T-cell (primary cell): ENCODE measurements around the gene GDF7. TPM values are rescaled to one million over a fixed set of nuclear protein-coding genes. Genes with fewer than 3 reads are reported as not detected.

Experiments
- ATAC-seq, 4 experiments: fragments of 200-7000 bp in 3 of 4; fragments of 150-1000 bp in 1 of 4; cut with Tn5 transposase; replicated peaks in 1 of 4; 1 replicate in 3 of 4; 2 replicates in 1 of 4; pipeline ENCODE4 v1.10.0; 2021; ENCODE audit warnings: moderate library complexity in 3 of 4, mild to moderate bottlenecking in 2 of 4, moderate number of reproducible peaks in 1 of 4
- CTCF ChIA-PET, 2 donors: fragments of 300-600 bp; sonication (Branson Sonifier 250); formaldehyde crosslinking; loops; one replicate each; lab custom pipeline; 2022; ENCODE audit warnings: antibody characterized with exemption in 2 of 2; lab: Charles Lee
- POLR2A ChIA-PET, 2 donors: fragments of 300-600 bp; sonication (Branson Sonifier 250); formaldehyde crosslinking; loops; one replicate each; lab custom pipeline; 2022; ENCODE audit warnings: antibody characterized with exemption in 2 of 2; lab: Charles Lee
- DNase-seq, 35 experiments: peaks; one replicate each; pipeline versions ENCODE4 v3.0.0 to v3.0.0-alpha.2; 2013 to 2023
- H3K27ac ChIP-seq: one replicate; pipeline ENCODE4 v1.5.1; 2013; ENCODE audit warnings: low read length
- H3K27me3 ChIP-seq, 2 experiments: replicated peaks in 1 of 2; 1 replicate in 1 of 2; 2 replicates in 1 of 2; pipeline versions ENCODE4 v1.6.1 to v1.7.0; 2013; ENCODE audit warnings: low read length in 1 of 2, mixed read lengths in 1 of 2; ENCODE audit not compliant: control insufficient read depth in 2 of 2, insufficient read depth in 2 of 2; ENCODE audit errors: extremely low read depth in 1 of 2
- H3K36me3 ChIP-seq, 2 donors: 1 replicate in 1 of 2; 2 replicates in 1 of 2; pipeline versions ENCODE4 v1.6.1 to v1.7.0; 2013; ENCODE audit warnings: low read length in 1 of 2; ENCODE audit not compliant: control insufficient read depth in 2 of 2, insufficient read depth in 1 of 2; ENCODE audit errors: extremely low read depth in 1 of 2
- H3K4me1 ChIP-seq, 2 experiments: 1 replicate in 1 of 2; 2 replicates in 1 of 2; pipeline versions ENCODE4 v1.6.1 to v1.7.0; 2013; ENCODE audit warnings: low read length in 2 of 2, mixed read lengths in 1 of 2; ENCODE audit not compliant: insufficient read depth in 2 of 2, control insufficient read depth in 1 of 2; ENCODE audit errors: extremely low read depth in 1 of 2
- H3K4me3 ChIP-seq, 2 donors: 1 replicate in 1 of 2; 2 replicates in 1 of 2; pipeline versions ENCODE4 v1.5.1 to v1.7.0; 2013; ENCODE audit warnings: mild to moderate bottlenecking in 2 of 2, low read length in 1 of 2, moderate library complexity in 1 of 2; ENCODE audit not compliant: control insufficient read depth in 1 of 2; ENCODE audit errors: extremely low read depth in 1 of 2
- H3K9me3 ChIP-seq: 2 replicates; pipeline ENCODE4 v1.7.0; 2013
- H3K27ac Mint-ChIP-seq, 2 donors: one replicate each; pipeline ENCODE4 v1.8.0; 2020 to 2021; ENCODE audit warnings: mild to moderate bottlenecking in 2 of 2, mixed read lengths in 2 of 2
- H3K27me3 Mint-ChIP-seq, 2 donors: one replicate each; pipeline ENCODE4 v1.8.0; 2021 to 2022; ENCODE audit warnings: mixed read lengths in 2 of 2
- H3K36me3 Mint-ChIP-seq: one replicate; pipeline ENCODE4 v1.8.0; 2021; ENCODE audit warnings: mixed read lengths
- H3K4me1 Mint-ChIP-seq, 3 donors: one replicate each; pipeline ENCODE4 v1.8.0; 2020 to 2022; ENCODE audit warnings: mixed read lengths in 3 of 3, mild to moderate bottlenecking in 1 of 3
- H3K4me3 Mint-ChIP-seq, 3 donors: one replicate each; pipeline ENCODE4 v1.8.0; 2020 to 2022; ENCODE audit warnings: mild to moderate bottlenecking in 3 of 3, mixed read lengths in 3 of 3, moderate library complexity in 3 of 3
- H3K9me3 Mint-ChIP-seq, 3 donors: one replicate each; pipeline ENCODE4 v1.8.0; 2020 to 2022; ENCODE audit warnings: mixed read lengths in 3 of 3
- whole genome bisulfite sequencing: methylation state at CpG from one replicate; pipeline ENCODE4 v1.1.5; 2013; ENCODE audit warnings: missing lambda C conversion rate; ENCODE audit not compliant: insufficient coverage; 5-methylcytosine and 5-hydroxymethylcytosine counted together
- total RNA-seq, 35 experiments: library from RNA in 6 of 35; stranded (reverse) in 6 of 35; fragments of 120-200 nt in 1 of 35; gene quantifications; one replicate each; pipeline versions ENCODE4 v1.2.1 to v1.2.4 and lab custom pipeline; 2013 to 2026

GDF7 gene
- total RNA-seq, 5 donors from 2014 or later (not counting 1 experiment from before 2014, with no cell fraction given): 0.10 to 0.51 (median 0.16) TPM

DNA sequence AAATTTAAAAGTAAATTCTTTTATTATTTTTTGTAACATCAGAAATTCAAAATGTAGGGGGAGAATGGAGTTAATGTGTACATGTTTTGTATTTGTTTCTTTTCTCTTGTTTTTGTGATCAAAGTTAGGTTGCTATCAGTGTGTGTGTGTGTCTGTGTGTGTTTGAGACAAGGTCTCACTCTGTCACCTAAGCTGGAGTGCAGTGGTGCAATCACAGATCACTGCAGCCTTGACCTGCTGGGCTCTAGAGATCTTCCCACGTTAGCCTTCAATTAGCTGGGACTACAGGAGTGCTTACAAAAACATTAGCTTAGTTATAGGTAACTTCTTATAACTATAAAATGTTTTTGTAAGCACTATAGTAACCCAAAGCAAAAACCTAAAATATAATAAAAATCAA is 50.7 kb downstream of the GDF7 start:
- Mint-ChIP-seq H3K4me3 (no peak overlapping the region), H3K9me3 (peaks cover 3 to 27% (median 16%) of the 10 kb centered on the region in 3 donors), H3K27ac (no peak overlapping the region), H3K4me1 (peaks cover 12 to 15% (median 15%) of the 10 kb centered on the region in 3 donors), H3K36me3 (peaks cover 85% of the 10 kb centered on the region), H3K27me3 (no peaks in the 10 kb centered on the region)
- Histone ChIP-seq H3K9me3 (no peaks in the 10 kb centered on the region), H3K27me3 (no peaks in the 10 kb centered on the region), H3K4me3 (no peak overlapping the region), H3K36me3 (no peaks in the 10 kb centered on the region), H3K4me1 (no peaks in the 10 kb centered on the region), H3K27ac (no peak overlapping the region)
- no CpG with 5 or more reads among the region's 1 CpG for WGBS
- DNase-seq (no peak), ATAC-seq (no peak)
- ChIA-PET POLR2A (no interaction called here), CTCF (no interaction called here)

DNA sequence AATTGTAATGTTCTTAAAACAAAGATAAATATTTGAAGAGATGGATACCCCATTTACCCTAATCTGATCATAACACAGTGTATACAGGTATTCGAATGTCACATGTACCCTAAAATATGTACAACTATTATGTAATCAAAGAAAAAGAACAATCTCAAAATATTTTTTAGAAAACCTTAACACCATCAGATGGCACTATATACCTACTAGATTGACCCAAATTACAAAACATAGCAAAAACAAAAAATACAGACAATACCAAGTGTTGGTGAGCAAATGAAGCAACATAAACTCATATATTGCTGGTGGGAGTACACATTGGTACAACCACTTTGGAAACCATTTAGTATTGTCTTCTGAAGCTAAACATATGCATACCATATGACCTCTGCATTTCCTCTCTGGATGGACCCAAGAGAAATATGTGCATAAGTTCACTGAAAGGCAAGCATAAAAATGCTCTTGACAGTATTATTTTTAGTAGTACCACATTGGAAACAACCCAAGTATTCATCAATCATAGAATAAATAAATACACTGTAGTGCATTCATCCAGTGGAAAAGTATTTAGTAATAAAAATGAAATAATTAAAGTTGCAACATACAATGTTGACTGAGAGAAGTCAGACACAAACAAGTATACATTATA is 55.8 kb downstream of the GDF7 start:
- Histone ChIP-seq H3K4me1 (no peaks in the 10 kb centered on the region), H3K27ac (no peak overlapping the region), H3K4me3 (no peak overlapping the region), H3K9me3 (no peaks in the 10 kb centered on the region), H3K36me3 (peaks cover 0 to 2% of the 10 kb centered on the region in 2 donors), H3K27me3 (no peaks in the 10 kb centered on the region)
- ChIA-PET CTCF (no interaction called here), POLR2A (no interaction called here)
- H3K4me3 Mint-ChIP-seq: no peak overlapping the region
- DNase-seq (no peak), ATAC-seq (no peak)
- peaks cover 0 to 5% (median 4%) of the 10 kb centered on the region in 3 donors for H3K4me1 Mint-ChIP-seq
- H3K9me3 Mint-ChIP-seq: peaks cover 3 to 26% (median 13%) of the 10 kb centered on the region in 3 donors
- no peak overlapping the region for H3K27ac Mint-ChIP-seq
- no CpG with 5 or more reads among the region's 1 CpG for WGBS
- H3K27me3 Mint-ChIP-seq: no peaks in the 10 kb centered on the region
- H3K36me3 Mint-ChIP-seq: peaks cover 69% of the 10 kb centered on the region

DNA sequence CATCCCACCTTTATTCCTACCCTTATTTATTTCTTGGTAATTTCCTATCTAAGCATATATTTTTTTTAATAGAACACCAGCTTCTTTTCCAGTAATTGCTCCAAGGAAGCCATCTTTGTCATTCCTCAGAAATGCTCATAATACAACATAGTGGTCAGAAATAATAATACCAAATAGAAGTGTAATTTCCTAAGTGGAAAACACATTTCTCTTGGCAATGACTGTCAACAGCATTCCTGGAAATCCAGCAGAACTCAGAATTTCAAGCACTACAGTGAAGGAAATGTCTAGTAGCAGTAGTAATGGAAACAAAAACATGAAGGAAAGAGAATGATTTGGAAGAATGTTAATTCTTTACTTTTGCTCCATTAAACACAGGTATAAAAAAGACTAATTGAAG is 56.6 kb downstream of the GDF7 start:
- ChIA-PET POLR2A (no interaction called here), CTCF (no interaction called here)
- ATAC-seq (no peak), DNase-seq (no peak)
- peaks cover 69% of the 10 kb centered on the region for H3K36me3 Mint-ChIP-seq
- no peaks in the 10 kb centered on the region for H3K4me1 ChIP-seq
- H3K4me3 Mint-ChIP-seq: no peak overlapping the region
- H3K27me3 ChIP-seq: no peaks in the 10 kb centered on the region
- no peak overlapping the region for H3K4me3 ChIP-seq
- peaks cover 0 to 5% (median 4%) of the 10 kb centered on the region in 3 donors for H3K4me1 Mint-ChIP-seq
- H3K27ac Mint-ChIP-seq: no peak overlapping the region
- H3K9me3 ChIP-seq: no peaks in the 10 kb centered on the region
- H3K36me3 ChIP-seq: peaks cover 0 to 2% of the 10 kb centered on the region in 2 donors
- H3K27me3 Mint-ChIP-seq: no peaks in the 10 kb centered on the region
- H3K9me3 Mint-ChIP-seq: peaks cover 3 to 18% (median 7%) of the 10 kb centered on the region in 3 donors
- no peak overlapping the region for H3K27ac ChIP-seq

- H3K36me3 Mint-ChIP-seq: peaks cover 65% of the 10 kb centered on the region
- Histone ChIP-seq H3K4me1 (no peaks in the 10 kb centered on the region), H3K4me3 (no peak overlapping the region), H3K9me3 (no peaks in the 10 kb centered on the region), H3K27ac (no peak overlapping the region), H3K27me3 (no peaks in the 10 kb centered on the region), H3K36me3 (peaks cover 0 to 2% of the 10 kb centered on the region in 2 donors)
- CTCF ChIA-PET: interaction anchor here in 1 of 2 donors (0.6 kb wide), 1 partner anchor 275 kb away, joined by 5 read pairs; no protein-coding TSS in a partner anchor
- H3K4me3 Mint-ChIP-seq: no peak overlapping the region
- DNase-seq (no peak), ATAC-seq (no peak)
- POLR2A ChIA-PET: interaction anchor here in 1 of 2 donors (0.6 kb wide), 1 partner anchor 65 kb away, joined by 3 read pairs; no protein-coding TSS in a partner anchor
- H3K9me3 Mint-ChIP-seq: peaks cover 2 to 9% (median 3%) of the 10 kb centered on the region in 3 donors
- H3K27me3 Mint-ChIP-seq: no peaks in the 10 kb centered on the region
- no peak overlapping the region for H3K27ac Mint-ChIP-seq
- WGBS: 88% methylated on average over 1 of the region's 3 CpGs
- H3K4me1 Mint-ChIP-seq: peaks cover 0 to 5% (median 4%) of the 10 kb centered on the region in 3 donors
Observed at GRCh38 chr2:20724500-20725053, 57.6 kb downstream of the GDF7 start.

GRCh38 chr2:20725782-20726181 is 58.8 kb downstream of the GDF7 start:
- no peak overlapping the region for H3K27ac Mint-ChIP-seq
- Histone ChIP-seq H3K4me3 (no peak overlapping the region), H3K27ac (no peak overlapping the region), H3K4me1 (no peaks in the 10 kb centered on the region), H3K27me3 (no peaks in the 10 kb centered on the region), H3K9me3 (no peaks in the 10 kb centered on the region), H3K36me3 (peaks cover 0 to 2% of the 10 kb centered on the region in 2 donors)
- H3K4me1 Mint-ChIP-seq: peaks cover 0 to 2% (median 0%) of the 10 kb centered on the region in 3 donors
- H3K4me3 Mint-ChIP-seq: no peak overlapping the region
- WGBS: no CpG with 5 or more reads among the region's 2 CpGs
- no peak for DNase-seq
- no peak for ATAC-seq
- no peaks in the 10 kb centered on the region for H3K27me3 Mint-ChIP-seq
- POLR2A ChIA-PET: no interaction called here
- H3K9me3 Mint-ChIP-seq: peaks cover 0 to 2% (median 0%) of the 10 kb centered on the region in 3 donors
- CTCF ChIA-PET: no interaction called here
- H3K36me3 Mint-ChIP-seq: peaks cover 60% of the 10 kb centered on the region

GRCh38 chr2:20726913-20727312 is 60.0 kb downstream of the GDF7 start:
- H3K9me3 Mint-ChIP-seq: no peaks in the 10 kb centered on the region
- H3K36me3 Mint-ChIP-seq: peaks cover 55% of the 10 kb centered on the region
- no peaks in the 10 kb centered on the region for H3K27me3 ChIP-seq
- H3K4me3 ChIP-seq: no peak overlapping the region
- no peak overlapping the region for H3K27ac Mint-ChIP-seq
- H3K9me3 ChIP-seq: no peaks in the 10 kb centered on the region
- H3K27me3 Mint-ChIP-seq: no peaks in the 10 kb centered on the region
- no peaks in the 10 kb centered on the region for H3K4me1 ChIP-seq
- peaks cover 0 to 2% of the 10 kb centered on the region in 2 donors for H3K36me3 ChIP-seq
- no peak overlapping the region for H3K4me3 Mint-ChIP-seq
- no peak overlapping the region for H3K27ac ChIP-seq
- ATAC-seq: no peak
- CTCF ChIA-PET: interaction anchor here in 1 of 2 donors (1.2 kb wide), 1 partner anchor 47 kb away, joined by 3 read pairs; no protein-coding TSS in a partner anchor
- no peak for DNase-seq
- no peaks in the 10 kb centered on the region for H3K4me1 Mint-ChIP-seq
- POLR2A ChIA-PET: no interaction called here
- WGBS: 100% methylated on average over 1 of the region's 5 CpGs
